CD8-positive, alpha-beta memory T cell (primary cell): ENCODE data around the gene LMBR1. TPM values are rescaled to one million over a fixed set of nuclear protein-coding genes. Genes with fewer than 3 reads are reported as not detected.

Experiments
- CTCF ChIA-PET: fragments of 350-600 bp; sonication (Branson Sonifier 250); formaldehyde crosslinking; loops from one replicate; lab custom pipeline; 2021; ENCODE audit warnings: antibody characterized with exemption; lab: Charles Lee
- POLR2A ChIA-PET: fragments of 350-600 bp; sonication (Branson Sonifier 250); formaldehyde crosslinking; loops from one replicate; lab custom pipeline; 2021; ENCODE audit warnings: antibody characterized with exemption; lab: Charles Lee
- DNase-seq, 5 donors: peaks; one replicate each; pipeline versions ENCODE4 v3.0.0 to v3.0.0-alpha.2; 2020 to 2022; ENCODE audit warnings: mixed read lengths in 1 of 5
- H3K27ac ChIP-seq: one replicate; pipeline ENCODE4 v1.7.0; 2013; ENCODE audit warnings: low read depth, mild to moderate bottlenecking, low read length, moderate library complexity
- H3K27me3 ChIP-seq: 2 replicates; pipeline ENCODE4 v1.7.0; 2013; ENCODE audit warnings: low read length, mild to moderate bottlenecking; ENCODE audit not compliant: insufficient read depth, poor library complexity, severe bottlenecking
- H3K36me3 ChIP-seq: 2 replicates; pipeline ENCODE4 v1.7.0; 2013; ENCODE audit warnings: mild to moderate bottlenecking, low read length, moderate library complexity; ENCODE audit not compliant: insufficient read depth
- H3K4me1 ChIP-seq: 2 replicates; pipeline ENCODE4 v1.7.0; 2013; ENCODE audit warnings: mild to moderate bottlenecking, low read length, moderate library complexity; ENCODE audit not compliant: insufficient read depth
- H3K4me3 ChIP-seq: 2 replicates; pipeline ENCODE4 v1.7.0; 2013; ENCODE audit warnings: mild to moderate bottlenecking, low read length
- H3K9me3 ChIP-seq: 2 replicates; pipeline ENCODE4 v1.7.0; 2013; ENCODE audit warnings: mild to moderate bottlenecking, low read length
- H3K27ac Mint-ChIP-seq, 8 donors: one replicate each; pipeline ENCODE4 v1.8.0; 2020 to 2021; ENCODE audit warnings: mixed read lengths in 8 of 8, mild to moderate bottlenecking in 6 of 8, inconsistent platforms in 3 of 8, moderate library complexity in 3 of 8
- H3K27me3 Mint-ChIP-seq, 2 donors: one replicate each; pipeline ENCODE4 v1.8.0; 2020 to 2021; ENCODE audit warnings: mixed read lengths in 2 of 2, mild to moderate bottlenecking in 1 of 2, moderate library complexity in 1 of 2
- H3K36me3 Mint-ChIP-seq, 3 donors: one replicate each; pipeline ENCODE4 v1.8.0; 2020 to 2021; ENCODE audit warnings: mixed read lengths in 3 of 3, inconsistent platforms in 1 of 3, mild to moderate bottlenecking in 1 of 3
- H3K4me1 Mint-ChIP-seq, 3 donors: one replicate each; pipeline ENCODE4 v1.8.0; 2020 to 2021; ENCODE audit warnings: mixed read lengths in 3 of 3, inconsistent platforms in 1 of 3, mild to moderate bottlenecking in 1 of 3
- H3K4me3 Mint-ChIP-seq, 7 donors: one replicate each; pipeline ENCODE4 v1.8.0; 2020 to 2021; ENCODE audit warnings: mixed read lengths in 7 of 7, mild to moderate bottlenecking in 6 of 7, moderate library complexity in 4 of 7, inconsistent platforms in 2 of 7
- H3K9me3 Mint-ChIP-seq, 5 donors: one replicate each; pipeline ENCODE4 v1.8.0; 2020 to 2022; ENCODE audit warnings: mixed read lengths in 5 of 5, mild to moderate bottlenecking in 3 of 5, moderate library complexity in 2 of 5, inconsistent platforms in 1 of 5
- polyA plus RNA-seq: library from polyadenylated mRNA; unstranded; fragments of 300-500 nt; fragmentation: Illumina TruSeq; gene quantifications from one replicate; pipeline ENCODE4 v1.2.3, GENCODE V29; 2021
- total RNA-seq, 2 experiments: library from RNA; stranded (reverse); gene quantifications; one replicate each; pipeline ENCODE4 v1.2.3, GENCODE V29; 2021

LMBR1 gene
- total and polyA plus RNA-seq, 3 experiments from 2014 or later = 26.8 to 51.9 (median 49.2) TPM

GRCh38 chr7:156898938-156899337 is 6.0 kb upstream of the LMBR1 start:
- Histone ChIP-seq H3K27me3 (no peaks in the 10 kb centered on the region), H3K4me1 (peaks cover 8% of the 10 kb centered on the region), H3K27ac (no peak overlapping the region), H3K4me3 (no peak overlapping the region), H3K9me3 (no peaks in the 10 kb centered on the region), H3K36me3 (no peaks in the 10 kb centered on the region)
- POLR2A ChIA-PET = no interaction called here
- H3K4me1 Mint-ChIP-seq = peaks cover 19 to 33% (median 23%) of the 10 kb centered on the region in 3 donors
- CTCF ChIA-PET = interaction anchor here (0.7 kb wide), 1 partner anchor 49 kb away, joined by 4 read pairs; no protein-coding TSS in a partner anchor
- H3K27ac Mint-ChIP-seq = no peak overlapping the region
- peaks cover 0 to 15% of the 10 kb centered on the region in 2 donors for H3K27me3 Mint-ChIP-seq
- H3K9me3 Mint-ChIP-seq = peaks cover 0 to 2% (median 0%) of the 10 kb centered on the region in 5 donors
- no peak overlapping the region for H3K4me3 Mint-ChIP-seq
- DNase-seq = no peak
- no peaks in the 10 kb centered on the region for H3K36me3 Mint-ChIP-seq

GRCh38 chr7:156897673-156898072 is 4.7 kb upstream of the LMBR1 start:
- Mint-ChIP-seq H3K4me1 (peaks cover 16 to 28% (median 16%) of the 10 kb centered on the region in 3 donors), H3K36me3 (no peaks in the 10 kb centered on the region), H3K9me3 (peaks cover 0 to 2% (median 0%) of the 10 kb centered on the region in 5 donors), H3K4me3 (peak overlapping the region in 1 of 7 donors; percentile 52), H3K27ac (no peak overlapping the region), H3K27me3 (peaks cover 0 to 10% of the 10 kb centered on the region in 2 donors)
- Histone ChIP-seq H3K27ac (no peak overlapping the region), H3K9me3 (no peaks in the 10 kb centered on the region), H3K4me3 (no peak overlapping the region), H3K27me3 (no peaks in the 10 kb centered on the region), H3K36me3 (no peaks in the 10 kb centered on the region), H3K4me1 (no peaks in the 10 kb centered on the region)
- ChIA-PET POLR2A (no interaction called here), CTCF (no interaction called here)
- DNase-seq = no peak

GRCh38 chr7:156896388-156897022 is 3.5 kb upstream of the LMBR1 start:
- H3K27ac ChIP-seq = no peak overlapping the region
- H3K4me3 ChIP-seq = no peak overlapping the region
- CTCF ChIA-PET = no interaction called here
- Mint-ChIP-seq H3K4me1 (peaks cover 21 to 34% (median 22%) of the 10 kb centered on the region in 3 donors), H3K9me3 (peaks cover 0 to 2% (median 0%) of the 10 kb centered on the region in 5 donors), H3K36me3 (peaks cover 0 to 4% (median 0%) of the 10 kb centered on the region in 3 donors), H3K27ac (peak overlapping the region in 4 of 8 donors; percentile 1 to 70 (median 32)), H3K27me3 (peaks cover 0 to 9% of the 10 kb centered on the region in 2 donors), H3K4me3 (peak overlapping the region in 1 of 7 donors; percentile 75)
- no peaks in the 10 kb centered on the region for H3K36me3 ChIP-seq
- H3K9me3 ChIP-seq = no peaks in the 10 kb centered on the region
- DNase-seq = no peak
- POLR2A ChIA-PET = no interaction called here
- H3K4me1 ChIP-seq = peaks cover 6% of the 10 kb centered on the region
- no peaks in the 10 kb centered on the region for H3K27me3 ChIP-seq

GRCh38 chr7:156895024-156895780 is 2.2 kb upstream of the LMBR1 start:
- Mint-ChIP-seq H3K36me3 (peaks cover 0 to 4% (median 0%) of the 10 kb centered on the region in 3 donors), H3K27ac (peak overlapping the region in 6 of 8 donors; percentile 12 to 84 (median 70)), H3K9me3 (peaks cover 0 to 2% (median 0%) of the 10 kb centered on the region in 5 donors), H3K4me1 (peaks cover 26 to 44% (median 33%) of the 10 kb centered on the region in 3 donors), H3K4me3 (peak overlapping the region; percentile 9 to 96 (median 52)), H3K27me3 (peaks cover 0 to 2% of the 10 kb centered on the region in 2 donors)
- H3K27ac ChIP-seq = no peak overlapping the region
- no peak overlapping the region for H3K4me3 ChIP-seq
- no peaks in the 10 kb centered on the region for H3K27me3 ChIP-seq
- POLR2A ChIA-PET = no interaction called here
- H3K9me3 ChIP-seq = no peaks in the 10 kb centered on the region
- H3K36me3 ChIP-seq = no peaks in the 10 kb centered on the region
- H3K4me1 ChIP-seq = peaks cover 10% of the 10 kb centered on the region
- CTCF ChIA-PET = interaction anchor here (0.6 kb wide), 1 partner anchor 10 kb away, joined by 3 read pairs; no protein-coding TSS in a partner anchor
- DNase-seq = no peak

- Mint-ChIP-seq H3K9me3 (peaks cover 0 to 2% (median 0%) of the 10 kb centered on the region in 5 donors), H3K27me3 (no peaks in the 10 kb centered on the region), H3K4me1 (peaks cover 34 to 65% (median 47%) of the 10 kb centered on the region in 3 donors), H3K27ac (peak overlapping the region; percentile 89 to 98 (median 94)), H3K4me3 (peak overlapping the region; percentile 85 to 95 (median 93)), H3K36me3 (peaks cover 0 to 9% (median 3%) of the 10 kb centered on the region in 3 donors)
- H3K9me3 ChIP-seq = no peaks in the 10 kb centered on the region
- peak; percentile 62 to 86 (median 65) for DNase-seq
- peaks cover 10% of the 10 kb centered on the region for H3K4me1 ChIP-seq
- H3K27me3 ChIP-seq = no peaks in the 10 kb centered on the region
- H3K36me3 ChIP-seq = no peaks in the 10 kb centered on the region
- peak overlapping the region; percentile 71 for H3K27ac ChIP-seq
- CTCF ChIA-PET = interaction anchor here (0.9 kb wide), 1 partner anchor 57 kb away, joined by 4 read pairs; the partner anchor contains the start of gene NOM1
- POLR2A ChIA-PET = interaction anchor here (1.6 kb wide), 1 partner anchor 31 kb away, joined by 19 read pairs; no protein-coding TSS in a partner anchor
- H3K4me3 ChIP-seq = peak overlapping the region; percentile 68
Observed at GRCh38 chr7:156892081-156892800, 742 bp downstream of the LMBR1 start.

GRCh38 chr7:156889746-156890145 is 3.2 kb downstream of the LMBR1 start:
- peaks cover 10% of the 10 kb centered on the region for H3K4me1 ChIP-seq
- H3K9me3 Mint-ChIP-seq = peaks cover 0 to 2% (median 0%) of the 10 kb centered on the region in 5 donors
- ChIA-PET CTCF (no interaction called here), POLR2A (no interaction called here)
- no peaks in the 10 kb centered on the region for H3K27me3 Mint-ChIP-seq
- H3K27me3 ChIP-seq = no peaks in the 10 kb centered on the region
- H3K27ac ChIP-seq = peak overlapping the region; percentile 24
- peaks cover 0 to 19% (median 9%) of the 10 kb centered on the region in 3 donors for H3K36me3 Mint-ChIP-seq
- peak overlapping the region in 4 of 8 donors; percentile 18 to 70 (median 36) for H3K27ac Mint-ChIP-seq
- DNase-seq = no peak
- no peak overlapping the region for H3K4me3 ChIP-seq
- peak overlapping the region in 1 of 7 donors; percentile 70 for H3K4me3 Mint-ChIP-seq
- H3K9me3 ChIP-seq = no peaks in the 10 kb centered on the region
- peaks cover 20 to 59% (median 47%) of the 10 kb centered on the region in 3 donors for H3K4me1 Mint-ChIP-seq
- peaks cover 3% of the 10 kb centered on the region for H3K36me3 ChIP-seq

GRCh38 chr7:156889089-156889488 is 3.9 kb downstream of the LMBR1 start:
- H3K27me3 Mint-ChIP-seq = no peaks in the 10 kb centered on the region
- no peak overlapping the region for H3K4me3 ChIP-seq
- H3K4me1 ChIP-seq = peaks cover 10% of the 10 kb centered on the region
- peaks cover 3% of the 10 kb centered on the region for H3K36me3 ChIP-seq
- no peak for DNase-seq
- H3K36me3 Mint-ChIP-seq = peaks cover 0 to 25% (median 9%) of the 10 kb centered on the region in 3 donors
- CTCF ChIA-PET = no interaction called here
- peak overlapping the region in 2 of 8 donors; percentile 41 to 70 for H3K27ac Mint-ChIP-seq
- no peak overlapping the region for H3K27ac ChIP-seq
- H3K4me1 Mint-ChIP-seq = peaks cover 25 to 61% (median 49%) of the 10 kb centered on the region in 3 donors
- no peaks in the 10 kb centered on the region for H3K9me3 ChIP-seq
- H3K4me3 Mint-ChIP-seq = peak overlapping the region in 1 of 7 donors; percentile 70
- peaks cover 0 to 2% (median 0%) of the 10 kb centered on the region in 5 donors for H3K9me3 Mint-ChIP-seq
- no peaks in the 10 kb centered on the region for H3K27me3 ChIP-seq
- POLR2A ChIA-PET = no interaction called here
